RCC 7860 (cell line): ENCODE results near the gene GHRHR.

Experiments
- DNase-seq: peaks from one replicate; pipeline ENCODE4 v3.0.0-alpha.2; 2015; ENCODE audit warnings: low spot score
- FAIRE-seq: peaks from 2 replicates; lab custom pipeline; 2012; peaks lifted over from hg19 to GRCh38; lab: Jason Lieb, UNC

Gene GHRHR

GRCh38 chr7:30965372-30965771 is 1.6 kb downstream of the GHRHR start:
- FAIRE-seq (no peak), DNase-seq (no peak)

DNA sequence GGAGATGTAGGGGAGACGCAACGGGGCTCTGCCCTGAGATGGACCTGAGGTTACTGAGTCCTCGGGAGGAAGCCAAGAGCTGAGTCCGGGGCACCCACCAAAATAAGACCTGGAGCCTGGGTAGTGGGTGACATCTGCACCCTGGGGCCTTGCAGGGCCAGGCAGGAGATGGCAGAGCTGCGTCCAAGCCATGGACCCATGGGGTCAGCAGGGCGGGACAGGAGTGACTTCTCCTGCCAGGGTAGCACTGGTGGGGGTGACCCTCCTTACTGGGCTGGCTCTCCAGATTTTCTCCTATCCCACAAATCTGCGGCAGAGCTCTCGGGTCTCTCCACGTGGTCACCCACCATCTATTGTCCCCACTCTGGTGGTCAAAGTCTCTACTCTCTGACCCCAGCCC is 2.1 kb downstream of the GHRHR start:
- no peak for FAIRE-seq
- no peak for DNase-seq

- DNase-seq: no peak
- FAIRE-seq: no peak
These were observed 4.5 kb downstream of the GHRHR start for GRCh38 chr7:30968294-30968693.

GRCh38 chr7:30968747-30969603 is 5.2 kb downstream of the GHRHR start:
- DNase-seq (no peak), FAIRE-seq (no peak)

GRCh38 chr7:30969604-30969970 is 5.8 kb downstream of the GHRHR start:
- FAIRE-seq: no peak
- no peak for DNase-seq

- DNase-seq (no peak), FAIRE-seq (no peak)
These were observed 6.3 kb downstream of the GHRHR start for GRCh38 chr7:30970074-30970473.

GRCh38 chr7:30970594-30971094 is 6.9 kb downstream of the GHRHR start:
- no peak for DNase-seq
- no peak for FAIRE-seq

DNA sequence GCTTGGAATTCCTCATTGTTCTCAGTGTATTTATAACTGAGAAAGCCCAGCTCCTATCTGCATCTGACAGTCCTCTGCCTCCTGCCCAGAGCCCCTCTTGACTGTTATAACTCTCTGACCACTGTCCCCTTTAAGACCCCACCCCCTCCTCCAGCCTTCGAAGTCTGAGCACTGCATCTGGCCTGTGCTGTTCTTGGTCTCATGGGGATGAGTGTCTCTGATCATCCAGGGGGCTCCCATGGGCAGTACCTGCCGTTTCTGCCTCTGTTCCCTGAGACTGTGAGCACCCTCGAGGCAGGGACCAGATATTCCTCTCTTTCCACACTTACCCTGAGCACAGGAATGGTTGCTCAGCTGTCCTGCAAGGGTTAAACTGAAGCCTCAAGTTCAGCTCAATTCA is 7.7 kb downstream of the GHRHR start:
- no peak for DNase-seq

DNA sequence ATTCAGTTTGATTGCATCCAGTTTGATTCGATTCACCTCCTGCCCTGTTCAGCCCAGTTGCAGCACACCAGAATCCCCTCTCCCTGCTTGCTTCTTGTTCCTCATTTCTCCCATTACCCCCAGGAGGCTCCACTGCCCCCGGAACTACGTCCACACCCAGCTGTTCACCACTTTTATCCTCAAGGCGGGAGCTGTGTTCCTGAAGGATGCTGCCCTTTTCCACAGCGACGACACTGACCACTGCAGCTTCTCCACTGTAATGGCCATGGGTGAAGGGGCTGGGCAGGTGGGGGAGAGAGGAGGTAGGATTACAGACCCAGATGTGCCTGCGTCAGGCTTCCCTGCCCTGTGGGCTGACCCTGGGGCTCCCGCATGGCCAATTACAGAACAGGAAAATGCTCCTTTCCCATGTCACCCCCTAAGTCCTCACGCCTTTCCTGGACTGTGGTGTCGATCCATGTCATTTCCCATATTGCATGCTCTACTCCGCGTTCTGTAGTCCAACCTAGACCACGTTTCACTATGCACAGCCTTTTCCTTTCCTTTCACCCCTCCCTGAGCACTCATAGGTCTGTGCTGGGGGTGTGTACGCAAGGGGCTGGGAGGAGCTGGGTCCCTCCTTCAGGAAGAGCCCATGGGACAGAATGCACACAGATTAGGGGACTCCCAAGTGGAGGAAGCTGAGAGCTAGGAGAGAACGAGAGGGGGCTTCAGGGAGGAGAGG is 8.2 kb downstream of the GHRHR start:
- DNase-seq (no peak), FAIRE-seq (no peak)

More for the DNA sequence above, 7.7 kb downstream of the GHRHR start:
- FAIRE-seq: no peak

- DNase-seq (no peak), FAIRE-seq (no peak)
These were observed 9.5 kb downstream of the GHRHR start for GRCh38 chr7:30973292-30973691.

GRCh38 chr7:30973791-30974604 is 10.2 kb downstream of the GHRHR start:
- DNase-seq (no peak), FAIRE-seq (no peak)

DNA sequence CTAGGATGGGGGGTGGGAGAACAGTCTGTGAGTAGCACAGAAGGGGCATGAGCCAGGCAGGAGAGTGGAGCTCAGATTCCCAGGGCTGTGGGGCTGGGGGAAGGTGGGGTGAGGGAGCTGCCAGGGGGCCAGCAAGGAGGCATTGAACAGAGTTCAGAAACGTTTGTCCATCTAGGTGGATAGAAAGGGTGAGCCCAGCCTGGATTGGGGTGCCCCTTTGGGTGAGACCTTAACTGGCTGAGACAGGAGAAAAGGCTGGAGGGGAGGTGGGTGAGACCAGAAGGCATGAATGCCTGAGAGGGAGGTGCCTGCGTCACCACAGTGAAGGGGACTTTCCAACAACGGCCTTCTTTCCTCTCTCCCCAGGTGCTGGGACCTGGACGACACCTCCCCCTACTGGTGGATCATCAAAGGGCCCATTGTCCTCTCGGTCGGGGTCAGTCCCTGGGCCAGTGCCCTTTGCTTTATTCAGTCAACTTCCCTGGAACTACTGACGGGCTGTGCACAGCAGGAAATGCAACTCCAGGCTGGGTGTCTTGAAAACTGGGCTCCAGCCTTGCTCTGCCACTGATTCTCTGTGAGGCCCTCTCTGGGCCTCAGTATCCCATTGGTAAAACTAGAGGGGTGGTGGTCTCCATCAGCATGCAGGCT is 11.0 kb downstream of the GHRHR start:
- FAIRE-seq (no peak), DNase-seq (peak; percentile 47)

- FAIRE-seq (no peak), DNase-seq (no peak)
These were observed 11.6 kb downstream of the GHRHR start for GRCh38 chr7:30975256-30975899.

GRCh38 chr7:30976381-30976780 is 12.6 kb downstream of the GHRHR start:
- DNase-seq: no peak
- FAIRE-seq: no peak

- FAIRE-seq (no peak), DNase-seq (no peak)
These were observed 13.5 kb downstream of the GHRHR start for GRCh38 chr7:30977222-30977621.

- no peak for FAIRE-seq
- no peak for DNase-seq
These were observed 14.3 kb downstream of the GHRHR start for GRCh38 chr7:30977896-30978564.

DNA sequence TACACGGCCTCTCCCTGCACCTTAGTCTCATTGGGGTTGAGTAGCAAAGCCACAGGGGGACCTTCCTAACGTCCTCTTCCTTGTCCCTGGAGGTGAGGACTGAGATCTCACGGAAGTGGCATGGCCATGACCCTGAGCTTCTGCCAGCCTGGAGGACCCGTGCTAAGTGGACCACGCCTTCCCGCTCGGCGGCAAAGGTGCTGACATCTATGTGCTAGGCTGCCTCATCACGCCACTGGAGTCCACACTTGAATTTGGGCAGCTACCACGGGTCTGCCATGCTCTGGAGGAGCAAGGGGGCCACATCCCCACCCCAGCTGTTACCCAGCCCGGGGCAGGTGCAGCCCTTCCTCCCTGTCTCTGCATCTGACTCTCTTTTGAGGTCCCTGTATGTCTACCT is 15.3 kb downstream of the GHRHR start:
- FAIRE-seq (no peak), DNase-seq (no peak)

GRCh38 chr7:30980194-30980593 is 16.4 kb downstream of the GHRHR start:
- FAIRE-seq (no peak), DNase-seq (no peak)

GRCh38 chr7:30980751-30981150 is 17.0 kb downstream of the GHRHR start:
- no peak for FAIRE-seq
- no peak for DNase-seq
